Mesodermal cell (in vitro differentiated cells): Measurements from ENCODE around the gene GRAMD4.

Experiments
- H3K27ac ChIP-seq: 2 replicates; pipeline ENCODE4 v1.7.0; 2013; ENCODE audit warnings: mild to moderate bottlenecking, low read depth, low read length, moderate library complexity; ENCODE audit not compliant: severe bottlenecking
- H3K36me3 ChIP-seq: 2 replicates; pipeline ENCODE4 v1.7.1; 2013; ENCODE audit warnings: mild to moderate bottlenecking, low read length, moderate library complexity; ENCODE audit not compliant: control insufficient read depth, insufficient read depth
- H3K4me1 ChIP-seq: one replicate; pipeline ENCODE4 v1.7.1; 2013; ENCODE audit warnings: mild to moderate bottlenecking, low read length; ENCODE audit not compliant: insufficient read depth, control insufficient read depth, poor library complexity, severe bottlenecking
- H3K4me3 ChIP-seq: 2 replicates; pipeline ENCODE4 v1.7.0; 2013; ENCODE audit warnings: low read length, control low read depth, mild to moderate bottlenecking; ENCODE audit not compliant: insufficient read depth, poor library complexity, severe bottlenecking; ENCODE audit errors: extremely low read depth
- H3K9me3 ChIP-seq: 2 replicates; pipeline ENCODE4 v1.7.1; 2013; ENCODE audit warnings: mild to moderate bottlenecking, low read length, moderate library complexity; ENCODE audit not compliant: control insufficient read depth
- WGBS, 2 experiments: methylation state at CpG; one replicate each; pipeline ENCODE4 v1.1.5; 2013; ENCODE audit warnings: missing lambda C conversion rate in 2 of 2; ENCODE audit not compliant: insufficient coverage in 2 of 2; 5-methylcytosine and 5-hydroxymethylcytosine counted together

GRAMD4 gene

DNA sequence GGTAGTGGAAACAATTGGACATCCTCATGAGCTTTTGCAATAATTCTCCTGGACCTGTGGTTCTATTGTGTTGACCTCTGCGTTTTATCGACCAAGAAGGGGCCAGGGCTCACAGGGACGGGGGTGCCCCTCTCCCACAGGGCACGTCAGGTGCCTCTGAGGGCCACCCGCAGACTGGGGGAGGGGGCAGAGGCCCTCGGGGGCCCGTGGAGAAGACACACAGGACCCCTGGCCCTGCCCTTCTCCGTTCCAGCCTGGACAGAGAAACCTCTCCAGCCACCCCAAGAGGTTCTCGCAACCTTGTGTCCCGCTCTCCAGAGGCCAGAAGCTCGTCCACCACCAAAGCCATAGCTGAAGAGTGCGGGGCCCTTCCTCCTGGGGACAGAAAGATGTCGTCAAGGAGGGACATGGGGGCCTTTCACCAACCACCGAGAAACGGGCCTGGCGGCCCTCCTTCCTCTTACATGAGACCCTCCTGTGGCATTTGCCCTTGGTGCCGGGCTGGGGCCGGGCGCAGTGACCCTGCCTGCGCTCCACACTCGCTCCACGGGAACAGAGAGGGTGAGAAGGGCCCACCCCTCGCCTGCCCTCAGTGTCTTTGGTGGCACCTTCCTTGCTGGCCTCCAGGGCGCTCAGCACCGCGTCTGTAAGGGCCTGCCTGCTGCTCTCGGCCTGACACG lies 57.3 kb downstream of the GRAMD4 start:
- 94 to 96% methylated on average over 27 to 28 of the region's 28 CpGs for WGBS, 2 experiments
- no peaks in the 10 kb centered on the region for H3K4me1 ChIP-seq
- no peak overlapping the region for H3K27ac ChIP-seq
- H3K4me3 ChIP-seq, result no peak overlapping the region
- peaks cover 27% of the 10 kb centered on the region for H3K36me3 ChIP-seq
- no peaks in the 10 kb centered on the region for H3K9me3 ChIP-seq

DNA sequence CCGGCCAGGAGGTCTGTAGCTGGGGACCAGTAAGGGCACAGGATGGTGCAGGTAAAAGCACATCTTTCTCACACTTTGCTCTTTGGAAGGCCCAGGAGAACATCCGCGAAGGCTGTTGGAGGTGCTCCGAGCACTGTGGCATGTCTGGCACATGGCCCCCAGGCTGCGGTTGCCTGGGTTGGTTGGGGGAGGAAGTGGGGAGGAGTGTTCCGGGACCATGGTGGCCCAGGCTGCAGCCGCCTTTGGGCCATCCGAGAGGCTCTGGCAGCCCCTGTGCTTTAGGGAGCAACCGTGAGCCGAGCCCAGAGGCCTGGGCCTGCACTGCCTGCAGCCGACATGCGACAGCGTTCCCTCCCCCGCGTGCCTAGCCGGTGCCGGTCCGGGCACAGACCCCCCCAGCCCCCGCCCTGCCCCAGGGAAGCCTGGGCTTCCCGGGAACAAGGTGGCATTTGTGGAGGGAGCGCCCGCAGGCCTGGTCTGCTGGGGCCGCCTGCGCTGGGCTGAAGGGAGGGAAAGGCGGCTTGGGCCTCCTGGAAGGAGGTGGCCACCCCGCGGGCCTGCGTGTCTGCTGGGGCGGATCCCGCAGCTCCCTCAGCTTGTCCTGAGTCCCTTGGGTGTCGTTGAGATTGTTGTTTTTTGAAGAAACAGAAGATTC lies 57.9 kb downstream of the GRAMD4 start:
- Histone ChIP-seq H3K27ac (no peak overlapping the region), H3K4me3 (no peak overlapping the region), H3K36me3 (peaks cover 24% of the 10 kb centered on the region), H3K4me1 (no peaks in the 10 kb centered on the region), H3K9me3 (no peaks in the 10 kb centered on the region)
- WGBS, 2 experiments, result 91 to 95% methylated on average over 17 to 28 of the region's 31 CpGs

GRCh38 chr22:46678785-46679700 lies 58.9 kb downstream of the GRAMD4 start:
- WGBS, 2 experiments, result 94 to 95% methylated on average over 24 to 41 of the region's 44 CpGs
- no peak overlapping the region for H3K27ac ChIP-seq
- no peaks in the 10 kb centered on the region for H3K9me3 ChIP-seq
- H3K4me3 ChIP-seq, result no peak overlapping the region
- no peaks in the 10 kb centered on the region for H3K4me1 ChIP-seq
- H3K36me3 ChIP-seq, result peaks cover 24% of the 10 kb centered on the region

DNA sequence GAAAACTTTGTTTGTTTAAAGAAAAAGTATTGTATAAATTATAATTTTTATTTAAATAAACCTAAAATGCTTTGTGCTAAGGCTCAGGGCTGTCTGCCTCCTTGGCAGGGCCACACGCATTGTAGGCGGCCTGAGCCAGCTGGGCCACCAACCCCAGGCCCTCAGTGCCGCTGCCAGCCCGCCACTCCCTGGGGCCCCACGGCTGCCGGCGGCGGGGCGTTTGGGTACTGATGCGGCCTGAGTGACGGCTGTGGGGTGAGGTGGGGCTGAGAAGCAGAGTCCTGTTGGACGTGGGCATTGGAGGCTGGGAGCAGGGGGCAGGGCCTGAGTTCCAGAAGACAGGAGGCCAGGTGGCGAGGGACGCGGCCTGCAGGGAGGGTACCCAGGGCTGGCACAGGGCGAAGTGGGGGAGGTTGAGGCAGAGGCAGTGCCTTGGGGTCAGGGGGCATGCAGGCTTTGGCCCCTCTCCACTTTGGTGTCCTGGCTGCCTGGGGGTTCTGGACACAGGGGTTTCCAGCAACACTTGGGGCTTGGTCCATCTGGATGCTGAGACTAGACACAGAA lies 59.6 kb downstream of the GRAMD4 start:
- Histone ChIP-seq H3K27ac (no peak overlapping the region), H3K9me3 (no peaks in the 10 kb centered on the region), H3K36me3 (peaks cover 21% of the 10 kb centered on the region), H3K4me3 (no peak overlapping the region), H3K4me1 (no peaks in the 10 kb centered on the region)
- WGBS, 2 experiments, result 98 to 99% methylated on average over 9 to 10 of the region's 16 CpGs

- Histone ChIP-seq H3K9me3 (no peaks in the 10 kb centered on the region), H3K4me3 (no peak overlapping the region), H3K4me1 (no peaks in the 10 kb centered on the region), H3K36me3 (peaks cover 24% of the 10 kb centered on the region), H3K27ac (no peak overlapping the region)
- 87 to 88% methylated on average over 5 to 6 of the region's 7 CpGs for WGBS, 2 experiments
Observed at GRCh38 chr22:46681010-46681409, 60.8 kb downstream of the GRAMD4 start.

DNA sequence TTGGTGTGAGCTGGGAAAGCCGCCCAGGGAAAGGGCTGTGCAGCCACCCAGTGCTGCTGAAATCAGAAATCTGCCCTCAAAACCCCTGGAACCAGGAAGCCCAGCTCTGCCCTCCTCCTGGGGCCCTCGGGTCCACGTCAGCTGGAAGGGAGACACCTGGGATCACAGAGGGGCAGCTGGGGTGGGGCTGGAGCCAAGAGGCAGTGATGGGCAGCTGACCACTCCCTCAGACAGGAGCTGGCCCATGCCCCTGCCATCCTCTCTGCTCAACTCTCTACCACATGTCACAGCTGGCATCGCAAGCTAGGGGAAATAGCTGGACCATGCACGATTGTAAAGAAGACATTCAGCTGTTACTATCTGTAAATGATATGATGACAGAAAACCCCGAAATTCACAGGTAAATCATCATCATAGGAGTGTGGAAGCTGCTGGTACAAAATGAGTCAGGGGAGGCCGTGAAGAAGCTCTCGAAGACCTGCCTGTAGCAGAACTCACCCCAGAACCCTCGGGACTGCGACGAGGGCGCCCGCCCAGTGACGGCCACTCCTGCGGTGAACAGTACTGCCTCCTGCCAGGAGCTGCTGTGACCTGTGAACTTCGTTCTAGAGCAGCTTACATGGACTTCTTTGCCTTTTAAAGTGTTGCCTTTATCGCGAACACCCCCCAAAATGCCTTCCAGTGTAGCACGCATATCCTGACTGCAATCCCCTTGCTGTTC lies 62.0 kb downstream of the GRAMD4 start:
- WGBS, 2 experiments, result 93 to 97% methylated on average over 15 to 19 of the region's 19 CpGs
- H3K9me3 ChIP-seq, result no peaks in the 10 kb centered on the region
- no peak overlapping the region for H3K27ac ChIP-seq
- H3K4me3 ChIP-seq, result no peak overlapping the region
- no peaks in the 10 kb centered on the region for H3K4me1 ChIP-seq
- peaks cover 31% of the 10 kb centered on the region for H3K36me3 ChIP-seq

DNA sequence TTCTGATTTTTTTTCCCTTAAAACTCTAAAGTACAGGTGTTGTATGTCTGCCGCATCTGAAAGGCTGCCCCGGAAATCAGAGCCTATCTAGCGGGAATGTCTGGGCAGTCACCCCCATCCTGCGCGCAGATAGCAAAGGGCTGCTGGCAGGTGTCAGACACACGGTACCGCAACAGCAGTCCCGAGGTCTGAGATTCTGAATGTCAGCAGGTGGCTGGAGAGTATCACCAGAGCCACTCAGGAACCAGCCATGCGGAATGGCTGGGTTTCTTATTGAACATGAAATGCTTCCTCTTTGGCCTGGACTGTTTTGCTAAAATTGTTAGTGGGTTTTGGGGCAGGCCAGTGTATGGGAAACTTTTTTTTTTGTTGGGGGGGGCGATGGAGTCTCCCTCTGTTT lies 64.5 kb downstream of the GRAMD4 start:
- Histone ChIP-seq H3K36me3 (peaks cover 48% of the 10 kb centered on the region), H3K4me3 (no peak overlapping the region), H3K9me3 (no peaks in the 10 kb centered on the region), H3K27ac (no peak overlapping the region), H3K4me1 (no peaks in the 10 kb centered on the region)
- 94 to 98% methylated on average over 9 of the region's 10 CpGs for WGBS, 2 experiments

DNA sequence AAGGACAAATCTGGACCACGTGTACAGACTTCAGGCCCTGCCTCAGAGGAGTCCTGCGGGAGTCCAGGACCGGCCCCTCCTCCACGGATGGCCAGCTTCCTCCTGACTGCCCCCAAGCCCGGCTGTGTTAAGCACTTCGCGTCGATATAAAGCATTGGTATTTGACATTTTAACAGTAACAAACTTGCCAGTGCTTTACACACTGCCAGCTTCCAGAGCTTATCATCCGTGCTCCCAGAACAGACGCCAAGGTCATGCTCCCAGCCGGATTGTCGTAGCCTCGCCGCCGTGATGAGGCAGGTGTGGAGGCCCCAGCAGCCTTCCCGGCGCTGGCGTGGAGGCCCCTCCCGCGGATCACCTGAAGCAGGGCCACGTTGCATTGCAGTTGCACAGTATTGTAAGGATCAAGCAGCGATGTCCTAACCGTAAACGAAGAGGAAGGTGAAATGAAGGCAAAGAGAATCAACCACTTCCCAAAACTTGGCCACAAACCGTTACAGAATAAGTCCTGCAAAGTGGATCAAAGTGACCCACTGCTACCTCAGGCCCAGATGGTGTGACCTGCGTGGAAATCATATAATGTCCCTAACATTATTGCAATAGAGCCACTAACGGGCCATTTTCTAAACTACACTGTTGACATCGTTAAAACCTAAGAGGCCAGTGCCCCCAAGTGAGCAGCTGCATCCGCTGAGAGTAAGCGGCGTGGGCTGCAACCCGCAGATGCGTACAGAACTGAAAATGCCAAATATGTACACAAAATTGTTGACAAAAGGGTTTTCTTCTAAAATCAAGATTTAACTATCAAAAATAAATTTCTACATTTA lies 66.2 kb downstream of the GRAMD4 start:
- no peaks in the 10 kb centered on the region for H3K9me3 ChIP-seq
- WGBS, 2 experiments, result 93 to 95% methylated on average over 25 to 31 of the region's 33 CpGs
- H3K27ac ChIP-seq, result no peak overlapping the region
- H3K36me3 ChIP-seq, result peaks cover 65% of the 10 kb centered on the region
- H3K4me3 ChIP-seq, result no peak overlapping the region
- no peaks in the 10 kb centered on the region for H3K4me1 ChIP-seq

GRCh38 chr22:46687048-46687444 lies 66.9 kb downstream of the GRAMD4 start:
- 92 to 95% methylated on average over 15 of the region's 15 CpGs for WGBS, 2 experiments
- Histone ChIP-seq H3K9me3 (no peaks in the 10 kb centered on the region), H3K4me3 (no peak overlapping the region), H3K36me3 (peaks cover 72% of the 10 kb centered on the region), H3K4me1 (no peaks in the 10 kb centered on the region), H3K27ac (no peak overlapping the region)
